Brain microvascular endothelial cell (primary cell): ENCODE results near the gene TGM5.
"Not testable (repeated sequence)": the region's sequence is repeated elsewhere in the genome, so short reads cannot be mapped to it uniquely, and the experiment has no call there.

Experiments
- DNase-seq: peaks from one replicate; pipeline ENCODE4 v3.0.0-alpha.2; 2020
- H3K27ac ChIP-seq: fragments of 250-450 bp; sonication (Bioruptor Pico); 2 replicates; pipeline ENCODE4 v1.5.1; 2020; ENCODE audit warnings: mild to moderate bottlenecking, moderate library complexity
- H3K27me3 ChIP-seq: fragments of 250-450 bp; sonication (Bioruptor Pico); replicated peaks from 2 replicates; pipeline ENCODE4 v1.5.1; 2020; ENCODE audit warnings: mild to moderate bottlenecking
- H3K36me3 ChIP-seq: fragments of 250-450 bp; sonication (Bioruptor Pico); replicated peaks from 2 replicates; pipeline ENCODE4 v1.5.1; 2020; ENCODE audit warnings: mild to moderate bottlenecking
- H3K4me3 ChIP-seq: 2 replicates; pipeline ENCODE4 v1.5.1; 2011; ENCODE audit warnings: low read depth, mild to moderate bottlenecking, control low read depth, low read length, moderate library complexity
- in situ Hi-C: cut with HindIII; loops from 2 replicates; pipeline ENCODE4 v1.10.0; 2017; ENCODE audit warnings: low sequenced_read_pairs, low pct_ligation_motif_present
- TF ChIP-seq, protein P1 (sequence below): IDR thresholded peaks from 2 replicates; pipeline ENCODE4 v1.5.1; 2011; ENCODE audit warnings: low read depth, mild to moderate bottlenecking, moderate library complexity, low read length, control low read depth, inconsistent platforms; ENCODE audit errors: missing control alignments

Gene TGM5

DNA sequence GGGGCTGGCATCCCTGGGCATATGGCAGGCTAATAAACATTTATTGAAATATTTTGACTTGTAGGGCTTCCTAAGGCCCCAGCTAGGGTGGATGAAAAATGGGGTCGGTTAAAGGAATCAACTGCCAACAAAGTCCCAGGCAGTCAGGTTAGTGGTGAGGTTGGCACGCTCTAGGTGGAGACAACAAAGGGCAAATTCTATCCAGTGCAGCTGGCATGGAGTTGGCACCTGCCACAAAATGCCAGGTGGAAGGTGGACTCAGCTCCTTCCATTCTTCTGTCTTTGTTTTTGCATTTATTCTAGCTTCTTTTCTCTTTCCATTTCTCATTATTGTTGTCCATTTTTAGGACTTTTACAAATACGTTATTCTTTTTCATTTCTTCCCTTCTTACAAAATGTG, 32.7 kb upstream of the TGM5 start:
- Histone ChIP-seq H3K36me3 (no peaks in the 10 kb centered on the region), H3K27me3 (peaks cover 9% of the 10 kb centered on the region), H3K27ac (no peak overlapping the region), H3K4me3 (no peak overlapping the region)
- TF ChIP-seq, protein P1, sequence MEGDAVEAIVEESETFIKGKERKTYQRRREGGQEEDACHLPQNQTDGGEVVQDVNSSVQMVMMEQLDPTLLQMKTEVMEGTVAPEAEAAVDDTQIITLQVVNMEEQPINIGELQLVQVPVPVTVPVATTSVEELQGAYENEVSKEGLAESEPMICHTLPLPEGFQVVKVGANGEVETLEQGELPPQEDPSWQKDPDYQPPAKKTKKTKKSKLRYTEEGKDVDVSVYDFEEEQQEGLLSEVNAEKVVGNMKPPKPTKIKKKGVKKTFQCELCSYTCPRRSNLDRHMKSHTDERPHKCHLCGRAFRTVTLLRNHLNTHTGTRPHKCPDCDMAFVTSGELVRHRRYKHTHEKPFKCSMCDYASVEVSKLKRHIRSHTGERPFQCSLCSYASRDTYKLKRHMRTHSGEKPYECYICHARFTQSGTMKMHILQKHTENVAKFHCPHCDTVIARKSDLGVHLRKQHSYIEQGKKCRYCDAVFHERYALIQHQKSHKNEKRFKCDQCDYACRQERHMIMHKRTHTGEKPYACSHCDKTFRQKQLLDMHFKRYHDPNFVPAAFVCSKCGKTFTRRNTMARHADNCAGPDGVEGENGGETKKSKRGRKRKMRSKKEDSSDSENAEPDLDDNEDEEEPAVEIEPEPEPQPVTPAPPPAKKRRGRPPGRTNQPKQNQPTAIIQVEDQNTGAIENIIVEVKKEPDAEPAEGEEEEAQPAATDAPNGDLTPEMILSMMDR: no peak
- no peak for DNase-seq
- in situ Hi-C loops: no loop called here

DNA sequence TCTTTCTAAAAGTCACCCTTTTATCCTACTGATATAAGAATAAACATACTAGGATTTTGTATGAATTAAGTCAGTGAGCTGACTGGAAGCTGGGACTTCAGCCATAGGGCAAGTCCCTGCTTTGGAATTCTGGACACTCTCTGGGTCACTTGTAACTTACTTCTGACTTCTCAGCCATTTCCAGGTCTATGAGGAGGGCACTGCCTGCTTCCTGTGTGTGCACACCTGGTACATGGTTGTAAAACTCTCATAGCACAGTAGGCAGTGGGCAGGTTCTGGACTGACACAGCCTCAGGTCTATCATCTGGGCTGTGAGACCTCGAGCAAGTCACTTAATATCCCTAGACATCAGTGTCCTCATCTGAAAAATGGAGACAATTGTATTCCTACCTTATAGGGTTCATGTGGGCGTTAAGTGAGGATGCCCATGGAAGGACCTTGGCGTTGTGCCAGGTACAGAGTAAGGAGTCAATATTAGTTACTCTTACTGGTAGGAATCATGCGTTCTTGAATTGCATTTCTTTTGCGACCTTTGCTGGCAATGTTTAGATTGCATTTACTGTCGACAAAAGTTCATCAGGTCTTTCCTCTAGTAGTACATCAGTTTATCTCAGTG, 27.5 kb upstream of the TGM5 start:
- no peak overlapping the region for H3K27ac ChIP-seq
- in situ Hi-C loops: no loop called here
- TF ChIP-seq, protein P1: no peak

DNA sequence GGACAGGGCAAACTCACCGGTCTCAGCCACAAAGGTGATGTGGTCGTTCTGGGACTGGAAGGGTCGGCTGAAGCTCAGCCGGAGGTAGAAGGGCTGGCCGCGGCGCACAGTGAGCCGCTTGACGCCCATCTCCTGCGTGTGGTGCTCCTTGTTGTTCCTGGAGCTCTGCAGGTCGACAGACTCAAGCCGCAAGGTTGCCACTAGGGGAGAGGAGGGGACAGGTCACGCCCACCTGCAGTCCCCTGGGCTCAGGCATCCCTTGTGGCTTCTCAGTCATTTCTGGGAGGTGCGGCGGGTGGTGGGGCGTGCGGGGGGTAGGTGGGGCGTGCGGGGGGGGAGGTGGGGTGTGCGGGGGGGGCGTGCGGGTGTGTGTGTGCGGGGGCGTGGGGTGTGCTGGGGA, 26.7 kb upstream of the TGM5 start:
- TF ChIP-seq, protein P1: peak; percentile 5
- DNase-seq: no peak

More for the DNA sequence above, 27.5 kb upstream of the TGM5 start:
- DNase-seq: no peak
- H3K36me3 ChIP-seq: no peaks in the 10 kb centered on the region
- H3K4me3 ChIP-seq: no peak overlapping the region
- H3K27me3 ChIP-seq: peaks cover 28% of the 10 kb centered on the region

DNA sequence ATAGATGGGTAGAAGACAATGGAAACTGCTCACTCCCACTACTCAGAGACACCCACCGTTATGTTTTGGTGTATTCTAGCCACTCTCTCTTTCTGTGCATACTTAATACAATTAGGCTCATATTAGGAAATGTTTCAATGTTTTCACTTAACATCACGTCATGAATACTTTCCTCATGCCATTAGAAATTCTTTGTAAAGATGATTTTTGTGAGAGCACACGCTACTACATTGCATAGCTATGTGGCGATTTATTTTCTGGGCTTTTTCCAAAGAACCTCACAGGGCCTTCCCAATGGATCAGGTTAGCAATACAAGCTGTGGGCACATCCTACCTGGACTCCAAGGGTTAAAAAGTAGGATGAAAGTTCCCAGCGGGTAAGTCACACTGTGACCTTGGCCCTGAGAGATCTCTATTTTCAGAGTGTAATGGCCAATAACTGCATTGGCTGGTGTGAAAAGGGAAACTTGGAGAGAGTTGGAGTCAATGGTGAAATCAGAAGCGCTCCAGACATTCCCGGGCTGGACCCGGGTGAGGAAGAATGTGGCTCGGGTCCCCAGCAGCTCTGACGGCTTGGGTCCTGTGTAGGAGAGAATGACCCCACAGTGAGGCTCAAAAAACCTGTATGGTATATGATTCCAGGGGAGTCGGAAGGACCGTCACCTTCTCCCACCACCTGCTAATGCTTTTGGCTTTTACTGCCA, 25.8 kb upstream of the TGM5 start:
- in situ Hi-C loops: no loop called here
- no peak overlapping the region for H3K27ac ChIP-seq
- DNase-seq: no peak
- H3K27me3 ChIP-seq: peaks cover 28% of the 10 kb centered on the region
- H3K4me3 ChIP-seq: no peak overlapping the region
- no peaks in the 10 kb centered on the region for H3K36me3 ChIP-seq
- TF ChIP-seq, protein P1: no peak

More for the DNA sequence above, 26.7 kb upstream of the TGM5 start:
- no peak overlapping the region for H3K27ac ChIP-seq
- H3K27me3 ChIP-seq: peaks cover 28% of the 10 kb centered on the region
- H3K4me3 ChIP-seq: no peak overlapping the region
- no peaks in the 10 kb centered on the region for H3K36me3 ChIP-seq
- in situ Hi-C loops: no loop called here

DNA sequence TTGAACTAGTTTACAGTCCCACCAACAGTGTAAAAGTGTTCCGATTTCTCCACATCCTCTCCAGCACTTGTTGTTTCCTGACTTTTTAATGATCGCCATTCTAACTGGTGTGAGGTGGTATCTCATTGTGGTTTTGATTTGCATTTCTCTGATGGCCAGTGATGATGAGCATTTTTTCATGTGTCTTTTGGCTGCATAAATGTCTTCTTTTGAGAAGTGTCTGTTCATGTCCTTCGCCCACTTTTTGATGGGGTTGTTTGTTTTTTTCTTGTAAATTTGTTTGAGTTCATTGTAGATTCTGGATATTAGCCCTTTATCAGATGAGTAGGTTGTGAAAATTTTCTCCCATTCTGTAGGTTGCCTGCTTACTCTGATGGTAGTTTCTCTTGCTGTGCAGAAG, 22.9 kb upstream of the TGM5 start:
- H3K4me3 ChIP-seq, H3K27ac ChIP-seq, in situ Hi-C loops, DNase-seq, H3K36me3 ChIP-seq: not testable (repeated sequence)
- H3K27me3 ChIP-seq: peaks cover 21% of the 10 kb centered on the region

DNA sequence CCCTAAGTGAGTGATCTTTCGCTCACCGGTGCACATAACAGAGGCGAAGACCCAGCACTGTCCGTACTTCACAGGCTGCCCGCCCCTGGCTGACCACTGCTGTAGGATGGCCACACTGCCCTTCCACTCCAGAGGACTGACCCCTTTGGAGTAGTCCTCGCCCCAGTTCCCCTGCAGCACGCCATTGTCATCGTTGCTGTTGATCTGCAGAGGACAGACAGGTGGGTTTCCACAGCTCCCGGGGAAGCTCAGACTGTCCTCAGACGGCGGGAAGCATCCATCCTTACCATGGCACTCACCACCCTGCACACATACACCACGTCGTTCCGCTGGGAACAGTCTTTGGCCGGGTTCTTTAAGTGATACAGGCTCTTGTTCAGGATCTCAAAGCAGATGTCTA, 20.5 kb upstream of the TGM5 start:
- TF ChIP-seq, protein P1: no peak
- in situ Hi-C loops: no loop called here
- no peak overlapping the region for H3K4me3 ChIP-seq

More for the DNA sequence above, 20.5 kb upstream of the TGM5 start:
- H3K27ac ChIP-seq: no peak overlapping the region
- no peak for DNase-seq
- no peaks in the 10 kb centered on the region for H3K36me3 ChIP-seq
- H3K27me3 ChIP-seq: peaks cover 6% of the 10 kb centered on the region
